ENCODE measurements around the gene CMIP.

The CMIP gene

GRCh38 chr16:81532491-81533174, 88.0 kb downstream of the CMIP start:
- TF ChIP-seq TCF12 (IDR thresholded peaks at IDR 0.05; ENCODE audit: low read depth) (no peak), RAD21 (IDR thresholded peaks at IDR 0.05; ENCODE audit: low read depth) (no peak), EP300 (IDR thresholded peaks at IDR 0.05; ENCODE audit: borderline replicate concordance) (no peak), FOXM1 (IDR thresholded peaks at IDR 0.05; ENCODE audit: borderline replicate concordance, low read depth) (no peak), CEBPB (IDR thresholded peaks at IDR 0.05) (no peak), EGR1 (IDR thresholded peaks at IDR 0.05) (no peak)
- TF ChIP-seq, protein P1, sequence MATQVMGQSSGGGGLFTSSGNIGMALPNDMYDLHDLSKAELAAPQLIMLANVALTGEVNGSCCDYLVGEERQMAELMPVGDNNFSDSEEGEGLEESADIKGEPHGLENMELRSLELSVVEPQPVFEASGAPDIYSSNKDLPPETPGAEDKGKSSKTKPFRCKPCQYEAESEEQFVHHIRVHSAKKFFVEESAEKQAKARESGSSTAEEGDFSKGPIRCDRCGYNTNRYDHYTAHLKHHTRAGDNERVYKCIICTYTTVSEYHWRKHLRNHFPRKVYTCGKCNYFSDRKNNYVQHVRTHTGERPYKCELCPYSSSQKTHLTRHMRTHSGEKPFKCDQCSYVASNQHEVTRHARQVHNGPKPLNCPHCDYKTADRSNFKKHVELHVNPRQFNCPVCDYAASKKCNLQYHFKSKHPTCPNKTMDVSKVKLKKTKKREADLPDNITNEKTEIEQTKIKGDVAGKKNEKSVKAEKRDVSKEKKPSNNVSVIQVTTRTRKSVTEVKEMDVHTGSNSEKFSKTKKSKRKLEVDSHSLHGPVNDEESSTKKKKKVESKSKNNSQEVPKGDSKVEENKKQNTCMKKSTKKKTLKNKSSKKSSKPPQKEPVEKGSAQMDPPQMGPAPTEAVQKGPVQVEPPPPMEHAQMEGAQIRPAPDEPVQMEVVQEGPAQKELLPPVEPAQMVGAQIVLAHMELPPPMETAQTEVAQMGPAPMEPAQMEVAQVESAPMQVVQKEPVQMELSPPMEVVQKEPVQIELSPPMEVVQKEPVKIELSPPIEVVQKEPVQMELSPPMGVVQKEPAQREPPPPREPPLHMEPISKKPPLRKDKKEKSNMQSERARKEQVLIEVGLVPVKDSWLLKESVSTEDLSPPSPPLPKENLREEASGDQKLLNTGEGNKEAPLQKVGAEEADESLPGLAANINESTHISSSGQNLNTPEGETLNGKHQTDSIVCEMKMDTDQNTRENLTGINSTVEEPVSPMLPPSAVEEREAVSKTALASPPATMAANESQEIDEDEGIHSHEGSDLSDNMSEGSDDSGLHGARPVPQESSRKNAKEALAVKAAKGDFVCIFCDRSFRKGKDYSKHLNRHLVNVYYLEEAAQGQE (IDR thresholded peaks at IDR 0.05; ENCODE audit: low read depth) = no peak

- TF ChIP-seq EP300 (IDR thresholded peaks at IDR 0.05; ENCODE audit: borderline replicate concordance) = no peak
Measured at GRCh38 chr16:81533175-81533507, 88.5 kb downstream of the CMIP start.

DNA sequence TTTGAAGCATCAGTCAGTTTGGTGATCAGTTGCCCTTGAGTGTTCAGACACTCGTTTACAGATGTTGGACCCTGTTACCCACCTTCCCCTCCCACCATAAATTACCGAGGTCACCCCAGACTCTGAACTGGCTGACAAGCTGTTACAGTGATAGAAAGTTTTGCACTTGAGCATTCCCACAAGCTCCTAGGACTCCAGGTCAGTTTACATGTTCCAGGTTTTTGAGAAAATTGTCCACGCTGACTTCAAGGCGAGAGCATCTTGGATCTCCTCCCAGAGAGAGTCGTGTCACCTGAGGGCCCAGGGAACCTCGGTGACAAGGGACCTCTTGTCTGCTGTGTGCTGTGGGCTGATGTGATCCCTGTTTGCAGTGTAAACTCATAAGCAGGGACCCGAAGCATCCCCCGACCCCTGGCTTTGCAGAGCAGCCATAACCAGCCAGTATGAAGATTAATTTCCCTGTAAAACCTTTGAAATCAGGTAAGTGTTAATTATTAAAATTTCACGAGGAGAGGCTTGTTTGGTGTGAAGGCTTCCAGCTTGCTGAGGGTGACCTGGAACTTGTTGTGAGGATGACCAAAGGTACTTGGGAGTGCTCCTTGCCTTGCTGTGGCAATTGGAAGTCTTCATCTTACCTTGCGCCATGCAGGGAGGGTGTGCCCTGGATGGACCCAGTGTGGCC, 91.2 kb downstream of the CMIP start:
- TF ChIP-seq MAX (IDR thresholded peaks at IDR 0.05) (no peak), EGR1 (IDR thresholded peaks at IDR 0.05) (no peak), RAD21 (IDR thresholded peaks at IDR 0.05; ENCODE audit: low read depth) (no peak), EP300 (IDR thresholded peaks at IDR 0.05; ENCODE audit: borderline replicate concordance) (no peak), CEBPB (IDR thresholded peaks at IDR 0.05) (no peak)

DNA sequence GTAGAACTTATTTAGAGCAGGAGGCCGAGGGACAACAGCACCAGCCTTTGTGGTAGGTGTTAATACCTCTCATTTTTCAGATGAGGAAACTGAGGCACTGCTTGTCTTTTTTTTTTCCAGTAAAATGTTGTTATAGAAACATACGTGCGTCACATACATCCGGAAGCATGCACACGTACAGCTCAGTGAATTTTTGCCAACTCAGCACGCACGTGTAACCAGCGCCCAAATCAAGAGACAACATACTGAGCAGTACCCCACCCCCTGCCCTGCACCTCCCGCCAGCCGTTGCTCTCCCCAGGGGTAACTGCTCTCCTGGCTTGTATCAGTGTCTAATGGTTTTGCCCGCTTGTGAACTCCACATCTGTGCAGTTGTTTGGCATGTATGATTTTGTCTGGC, 92.0 kb downstream of the CMIP start:
- no peak for TF ChIP-seq RAD21 (IDR thresholded peaks at IDR 0.05; ENCODE audit: low read depth)
- TF ChIP-seq EGR1 (IDR thresholded peaks at IDR 0.05) = no peak
- no peak for TF ChIP-seq ZBTB7A (IDR thresholded peaks at IDR 0.05; ENCODE audit: low read depth)
- no peak for TF ChIP-seq CEBPB (IDR thresholded peaks at IDR 0.05)
- no peak for TF ChIP-seq TEAD4 (IDR thresholded peaks at IDR 0.05)

DNA sequence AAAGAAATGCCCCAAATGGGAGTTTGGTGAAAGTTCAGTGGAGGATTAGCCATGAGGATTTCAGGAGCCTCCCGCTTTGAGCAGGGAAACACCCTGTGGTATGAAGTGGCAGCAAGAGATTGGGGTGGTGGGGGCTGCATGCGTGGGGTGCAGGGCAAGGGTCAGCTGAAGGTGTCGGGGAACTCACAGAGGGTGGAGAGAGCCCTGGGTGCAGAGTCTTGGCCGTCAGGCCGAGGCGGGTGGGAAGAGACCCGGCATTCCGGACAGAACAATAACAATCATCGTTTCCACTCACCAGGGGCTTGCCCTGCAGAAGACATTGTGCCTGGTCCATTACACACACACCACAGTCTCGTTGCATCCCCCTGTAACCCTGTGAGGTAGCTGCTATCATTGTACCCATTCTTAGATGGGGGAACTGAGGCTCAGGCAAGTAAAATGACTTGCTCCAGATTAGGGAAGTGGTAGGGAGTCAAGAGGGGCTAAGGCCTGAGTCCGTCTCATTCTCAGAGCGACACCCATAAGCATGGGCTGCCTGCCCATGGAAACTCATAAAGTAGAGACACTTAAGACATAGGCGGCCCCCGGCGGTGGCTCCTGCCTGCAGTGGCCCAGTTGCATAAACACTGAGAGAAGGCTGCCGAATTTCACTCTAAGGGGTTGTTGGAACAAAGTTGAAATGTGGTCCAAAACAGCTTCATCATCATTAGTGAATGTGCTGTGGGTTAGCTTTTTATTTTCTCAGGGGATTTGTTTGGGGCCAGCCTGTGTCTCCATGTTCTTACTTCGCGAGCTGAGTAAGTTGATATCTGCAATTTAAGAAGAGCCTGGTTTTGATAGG, 93.3 kb downstream of the CMIP start:
- no peak for TF ChIP-seq TEAD4 (IDR thresholded peaks at IDR 0.05)
- no peak for TF ChIP-seq FOXM1 (IDR thresholded peaks at IDR 0.05; ENCODE audit: borderline replicate concordance, low read depth)
- no peak for TF ChIP-seq EP300 (IDR thresholded peaks at IDR 0.05; ENCODE audit: borderline replicate concordance)
- TF ChIP-seq NFIC (IDR thresholded peaks at IDR 0.05) = no peak
- no peak for TF ChIP-seq CEBPB (IDR thresholded peaks at IDR 0.05)
- no peak for TF ChIP-seq MAX (IDR thresholded peaks at IDR 0.05)
- no peak for TF ChIP-seq ZBTB7A (IDR thresholded peaks at IDR 0.05; ENCODE audit: low read depth)

GRCh38 chr16:81539009-81539758, 94.6 kb downstream of the CMIP start:
- TF ChIP-seq, protein P1 (IDR thresholded peaks at IDR 0.05; ENCODE audit: low read depth) = no peak
- no peak for TF ChIP-seq CREB1 (IDR thresholded peaks at IDR 0.05; ENCODE audit: low read depth)
- no peak for TF ChIP-seq ZBTB7A (IDR thresholded peaks at IDR 0.05; ENCODE audit: low read depth)
- TF ChIP-seq TAF1 (IDR thresholded peaks at IDR 0.05; ENCODE audit: low read depth) = no peak
- TF ChIP-seq EGR1 (IDR thresholded peaks at IDR 0.05) = no peak
- no peak for TF ChIP-seq RAD21 (IDR thresholded peaks at IDR 0.05; ENCODE audit: low read depth)
- no peak for TF ChIP-seq FOXM1 (IDR thresholded peaks at IDR 0.05; ENCODE audit: borderline replicate concordance, low read depth)
- no peak for TF ChIP-seq TEAD4 (IDR thresholded peaks at IDR 0.05)
- no peak for TF ChIP-seq CEBPB (IDR thresholded peaks at IDR 0.05)
- no peak for TF ChIP-seq TCF12 (IDR thresholded peaks at IDR 0.05; ENCODE audit: low read depth)
- TF ChIP-seq USF1 (IDR thresholded peaks at IDR 0.05) = no peak
- TF ChIP-seq YY1 (IDR thresholded peaks at IDR 0.05; ENCODE audit: low read depth) = no peak
- no peak for TF ChIP-seq EP300 (IDR thresholded peaks at IDR 0.05; ENCODE audit: borderline replicate concordance)
- no peak for TF ChIP-seq MAX (IDR thresholded peaks at IDR 0.05)
- no peak for TF ChIP-seq NFIC (IDR thresholded peaks at IDR 0.05)
